ENCODE results near the gene WBP2. TPM values are rescaled to one million over a fixed set of nuclear protein-coding genes. Genes with fewer than 3 reads are reported as not detected.

The WBP2 gene
- total and polyA plus RNA-seq, 2 of the 13 experiments (the other 11 are each of a cell fraction or from before 2014, with no cell fraction given): 29.2 to 29.5 TPM

DNA sequence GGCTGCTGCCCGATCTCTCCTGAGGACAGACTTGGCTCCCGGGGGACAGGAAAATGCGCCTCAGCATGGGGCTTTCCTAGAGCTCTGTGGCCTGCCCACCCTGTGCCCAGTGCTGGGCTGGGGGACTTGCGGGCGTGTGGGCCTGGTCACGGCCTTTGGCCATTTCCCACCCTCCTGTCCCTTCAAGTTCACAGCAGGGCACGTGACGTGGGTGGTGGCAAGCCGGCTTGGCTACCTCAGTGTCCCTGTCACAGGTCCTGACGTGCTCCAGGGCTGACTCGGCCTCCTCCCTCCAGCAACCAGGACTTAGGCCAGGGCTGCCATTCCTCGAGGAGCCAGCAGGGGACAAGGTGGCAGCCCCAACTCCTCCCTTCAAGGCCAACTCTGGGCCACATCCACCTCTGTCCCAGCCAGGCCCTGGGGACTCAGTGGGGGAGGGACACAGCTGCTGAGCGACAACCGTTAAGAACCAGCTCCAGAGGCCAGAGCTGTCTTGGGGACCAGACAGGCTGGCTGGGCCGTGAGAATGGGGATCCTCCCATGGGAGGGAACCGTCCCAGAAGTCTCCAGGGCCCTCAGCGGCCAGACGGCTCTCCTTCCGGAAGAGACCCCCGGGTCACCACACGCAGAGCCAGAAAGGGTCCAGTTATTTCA is 9.9 kb downstream of the WBP2 start (continued):
- 0 out of 2 replicates have a peak, but pooled peaks have one; percentile 36 for TF ChIP-seq ZBED4 (CRISPR knock-in tag; IDR thresholded peaks at IDR 0.05; ENCODE audit: borderline replicate concordance)
- peak; percentile 89 for TF ChIP-seq ZBTB25 (CRISPR knock-in tag; IDR thresholded peaks at IDR 0.05)
- TF ChIP-seq XRCC5 (optimal IDR thresholded peaks at IDR 0.05; ENCODE audit: low read length): peak; percentile 92
- peak; percentile 69; the same call in 1 of the 2 replicates for TF ChIP-seq ZKSCAN5 (CRISPR knock-in tag; IDR thresholded peaks at IDR 0.05)
- no peak for TF ChIP-seq ZNF878 (CRISPR knock-in tag; IDR thresholded peaks at IDR 0.05)
- TF ChIP-seq SUZ12 (IDR thresholded peaks at IDR 0.05; ENCODE audit: low read depth, low read length): no peak
- TF ChIP-seq HNRNPL (IDR thresholded peaks at IDR 0.05; ENCODE audit: low read depth, low read length): peak; percentile 94
- no peak for TF ChIP-seq NFYB (CRISPR knock-in tag; IDR thresholded peaks at IDR 0.05)
- peak; percentile 63; the same call in 1 of the 2 replicates for TF ChIP-seq PCBP1 (IDR thresholded peaks at IDR 0.05; ENCODE audit: borderline replicate concordance, low read depth, low read length)
- TF ChIP-seq, protein P1, sequence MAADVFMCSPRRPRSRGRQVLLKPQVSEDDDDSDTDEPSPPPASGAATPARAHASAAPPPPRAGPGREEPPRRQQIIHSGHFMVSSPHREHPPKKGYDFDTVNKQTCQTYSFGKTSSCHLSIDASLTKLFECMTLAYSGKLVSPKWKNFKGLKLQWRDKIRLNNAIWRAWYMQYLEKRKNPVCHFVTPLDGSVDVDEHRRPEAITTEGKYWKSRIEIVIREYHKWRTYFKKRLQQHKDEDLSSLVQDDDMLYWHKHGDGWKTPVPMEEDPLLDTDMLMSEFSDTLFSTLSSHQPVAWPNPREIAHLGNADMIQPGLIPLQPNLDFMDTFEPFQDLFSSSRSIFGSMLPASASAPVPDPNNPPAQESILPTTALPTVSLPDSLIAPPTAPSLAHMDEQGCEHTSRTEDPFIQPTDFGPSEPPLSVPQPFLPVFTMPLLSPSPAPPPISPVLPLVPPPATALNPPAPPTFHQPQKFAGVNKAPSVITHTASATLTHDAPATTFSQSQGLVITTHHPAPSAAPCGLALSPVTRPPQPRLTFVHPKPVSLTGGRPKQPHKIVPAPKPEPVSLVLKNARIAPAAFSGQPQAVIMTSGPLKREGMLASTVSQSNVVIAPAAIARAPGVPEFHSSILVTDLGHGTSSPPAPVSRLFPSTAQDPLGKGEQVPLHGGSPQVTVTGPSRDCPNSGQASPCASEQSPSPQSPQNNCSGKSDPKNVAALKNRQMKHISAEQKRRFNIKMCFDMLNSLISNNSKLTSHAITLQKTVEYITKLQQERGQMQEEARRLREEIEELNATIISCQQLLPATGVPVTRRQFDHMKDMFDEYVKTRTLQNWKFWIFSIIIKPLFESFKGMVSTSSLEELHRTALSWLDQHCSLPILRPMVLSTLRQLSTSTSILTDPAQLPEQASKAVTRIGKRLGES (CRISPR knock-in tag; IDR thresholded peaks at IDR 0.05; ENCODE audit: borderline replicate concordance): no peak
- TF ChIP-seq ZBTB49 (CRISPR knock-in tag; IDR thresholded peaks at IDR 0.05; ENCODE audit: borderline replicate concordance): no peak
- TF ChIP-seq SSRP1 (CRISPR knock-in tag; IDR thresholded peaks at IDR 0.05): peak; percentile 45; the same call in 1 of the 2 replicates
- TF ChIP-seq SPEN (CRISPR knock-in tag; IDR thresholded peaks at IDR 0.05; ENCODE audit: low read depth): peak; percentile 82; the same call in 1 of the 2 replicates
- peak; percentile 10; the same call in 1 of the 2 replicates for TF ChIP-seq ELF3 (CRISPR knock-in tag; IDR thresholded peaks at IDR 0.05)
- TF ChIP-seq TOE1 (CRISPR knock-in tag; IDR thresholded peaks at IDR 0.05): no peak
- TF ChIP-seq MXD3 (CRISPR knock-in tag; IDR thresholded peaks at IDR 0.05): peak; percentile 81

Measured in HepG2 (cell line).